Smooth muscle cell (in vitro differentiated cells): ENCODE data around the gene LITAF. TPM values are rescaled to one million over a fixed set of nuclear protein-coding genes. Genes with fewer than 3 reads are reported as not detected.
"Not testable (repeated sequence)": the region's sequence is repeated elsewhere in the genome, so short reads cannot be mapped to it uniquely, and the experiment has no call there.

ENCODE experiments used
- DNase-seq: peaks from one replicate; lab custom pipeline; 2025; ENCODE audit not compliant: unreplicated experiment; lab: John Stamatoyannopoulos, UW
- H2AFZ ChIP-seq: fragments of 200-600 bp; sonication (generic); 2 replicates; pipeline ENCODE4 v1.6.0; 2016; ENCODE audit warnings: antibody characterized with exemption, low read depth, mild to moderate bottlenecking
- H3F3A ChIP-seq: fragments of 200-600 bp; sonication (generic); 2 replicates; pipeline ENCODE4 v1.6.0; 2017; ENCODE audit warnings: antibody characterized with exemption, low read depth
- H3K27ac ChIP-seq: fragments of 200-600 bp; sonication (generic); 2 replicates; pipeline ENCODE4 v1.5.1; 2016; ENCODE audit warnings: low read depth, mild to moderate bottlenecking
- H3K27me3 ChIP-seq: fragments of 200-600 bp; sonication (generic); 2 replicates; pipeline ENCODE4 v1.6.1; 2016; ENCODE audit warnings: low read depth, mild to moderate bottlenecking
- H3K36me3 ChIP-seq: fragments of 200-600 bp; sonication (generic); 2 replicates; pipeline ENCODE4 v1.5.1; 2016; ENCODE audit warnings: low read depth
- H3K4me1 ChIP-seq: fragments of 200-600 bp; sonication (generic); 2 replicates; pipeline ENCODE4 v1.5.1; 2016; ENCODE audit warnings: low read depth
- H3K4me2 ChIP-seq: fragments of 200-600 bp; sonication (generic); 2 replicates; pipeline ENCODE4 v1.6.0; 2016; ENCODE audit warnings: mild to moderate bottlenecking
- H3K4me3 ChIP-seq: fragments of 200-600 bp; sonication (generic); 2 replicates; pipeline ENCODE4 v1.5.1; 2016; ENCODE audit warnings: mild to moderate bottlenecking
- H3K79me2 ChIP-seq: fragments of 200-600 bp; sonication (generic); 2 replicates; pipeline ENCODE4 v1.6.0; 2016; ENCODE audit warnings: low read depth, mild to moderate bottlenecking
- H3K9ac ChIP-seq: fragments of 200-600 bp; sonication (generic); 2 replicates; pipeline ENCODE4 v1.6.0; 2016; ENCODE audit warnings: low read depth
- H3K9me3 ChIP-seq: fragments of 200-600 bp; sonication (generic); replicated peaks from 2 replicates; pipeline ENCODE4 v1.5.1; 2016; ENCODE audit warnings: low read depth
- H4K20me1 ChIP-seq: fragments of 200-600 bp; sonication (generic); 2 replicates; pipeline ENCODE4 v1.6.0; 2016; ENCODE audit warnings: low read depth
- WGBS: methylation state at CpG from one replicate; pipeline ENCODE4 v1.1.7; 2016; ENCODE audit warnings: low lambda C conversion rate; 5-methylcytosine and 5-hydroxymethylcytosine counted together
- polyA plus RNA-seq: library from polyadenylated mRNA; unstranded; fragments of >200 nt; fragmentation: Nextera tagmentation; extraction: Ambion mirVana; gene quantifications from 2 replicates; pipeline ENCODE4 v1.2.1, GENCODE V29; 2016
- total RNA-seq: library from RNA; depleted of rRNA; stranded (reverse); fragments of >200 nt; gene quantifications from 2 replicates; pipeline ENCODE4 v1.2.3, GENCODE V29; 2014
- TF ChIP-seq, protein P1 (sequence below): fragments of 200-600 bp; sonication (generic); IDR thresholded peaks from 2 replicates; pipeline ENCODE4 v1.5.1; 2017; ENCODE audit warnings: borderline replicate concordance, mild to moderate bottlenecking, antibody characterized with exemption; ENCODE audit not compliant: insufficient read depth, poor library complexity, severe bottlenecking

The LITAF gene
- total and polyA plus RNA-seq, 2 experiments from 2014 or later = 40.4 to 72.6 TPM

DNA sequence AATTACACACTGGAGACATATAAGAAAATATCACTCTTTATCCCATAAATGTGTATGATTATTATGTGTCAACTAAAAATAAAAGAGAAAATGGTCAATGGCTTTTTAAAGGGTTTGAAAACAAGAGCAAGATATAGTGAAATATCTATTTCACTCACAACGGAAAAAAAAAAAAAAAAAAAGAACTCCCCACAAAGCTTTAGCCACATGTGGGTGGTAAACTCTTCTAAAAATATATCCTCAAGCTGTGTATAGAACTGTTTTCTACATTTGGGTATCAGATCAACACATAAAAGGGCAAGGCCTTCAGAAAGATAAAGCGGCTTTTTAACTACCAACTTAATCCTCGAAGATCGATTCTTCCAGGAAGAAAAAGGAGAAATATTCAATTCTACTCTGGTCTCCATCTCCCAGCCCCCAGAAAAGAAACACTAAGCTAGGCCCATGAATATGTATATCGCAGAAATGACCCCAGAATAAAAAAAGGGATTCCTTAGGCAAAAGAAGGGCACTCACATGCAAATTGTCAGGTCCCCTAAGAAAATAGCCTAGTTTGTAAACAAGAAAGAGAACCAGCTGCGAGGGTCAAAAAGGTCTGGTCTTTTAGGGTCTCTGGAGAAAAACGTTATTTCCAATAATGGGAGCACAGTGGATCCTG, 4.4 kb downstream of the LITAF start:
- no peaks in the 10 kb centered on the region for H3K27me3 ChIP-seq
- TF ChIP-seq, protein P1, sequence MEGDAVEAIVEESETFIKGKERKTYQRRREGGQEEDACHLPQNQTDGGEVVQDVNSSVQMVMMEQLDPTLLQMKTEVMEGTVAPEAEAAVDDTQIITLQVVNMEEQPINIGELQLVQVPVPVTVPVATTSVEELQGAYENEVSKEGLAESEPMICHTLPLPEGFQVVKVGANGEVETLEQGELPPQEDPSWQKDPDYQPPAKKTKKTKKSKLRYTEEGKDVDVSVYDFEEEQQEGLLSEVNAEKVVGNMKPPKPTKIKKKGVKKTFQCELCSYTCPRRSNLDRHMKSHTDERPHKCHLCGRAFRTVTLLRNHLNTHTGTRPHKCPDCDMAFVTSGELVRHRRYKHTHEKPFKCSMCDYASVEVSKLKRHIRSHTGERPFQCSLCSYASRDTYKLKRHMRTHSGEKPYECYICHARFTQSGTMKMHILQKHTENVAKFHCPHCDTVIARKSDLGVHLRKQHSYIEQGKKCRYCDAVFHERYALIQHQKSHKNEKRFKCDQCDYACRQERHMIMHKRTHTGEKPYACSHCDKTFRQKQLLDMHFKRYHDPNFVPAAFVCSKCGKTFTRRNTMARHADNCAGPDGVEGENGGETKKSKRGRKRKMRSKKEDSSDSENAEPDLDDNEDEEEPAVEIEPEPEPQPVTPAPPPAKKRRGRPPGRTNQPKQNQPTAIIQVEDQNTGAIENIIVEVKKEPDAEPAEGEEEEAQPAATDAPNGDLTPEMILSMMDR = no peak
- H3K9ac ChIP-seq = no peak overlapping the region
- 39% methylated on average over 7 of the region's 7 CpGs for whole genome bisulfite sequencing
- H2AFZ ChIP-seq = no peak overlapping the region
- peak overlapping the region; percentile 97 for H3K4me2 ChIP-seq
- H4K20me1 ChIP-seq = peaks cover 73% of the 10 kb centered on the region
- H3F3A ChIP-seq = peaks cover 20% of the 10 kb centered on the region
- no peaks in the 10 kb centered on the region for H3K9me3 ChIP-seq
- no peaks in the 10 kb centered on the region for H3K36me3 ChIP-seq
- H3K4me3 ChIP-seq = no peak overlapping the region
- peaks cover 35% of the 10 kb centered on the region for H3K4me1 ChIP-seq
- H3K27ac ChIP-seq = peak overlapping the region; percentile 21
- DNase-seq = no peak
- peaks cover 59% of the 10 kb centered on the region for H3K79me2 ChIP-seq

DNA sequence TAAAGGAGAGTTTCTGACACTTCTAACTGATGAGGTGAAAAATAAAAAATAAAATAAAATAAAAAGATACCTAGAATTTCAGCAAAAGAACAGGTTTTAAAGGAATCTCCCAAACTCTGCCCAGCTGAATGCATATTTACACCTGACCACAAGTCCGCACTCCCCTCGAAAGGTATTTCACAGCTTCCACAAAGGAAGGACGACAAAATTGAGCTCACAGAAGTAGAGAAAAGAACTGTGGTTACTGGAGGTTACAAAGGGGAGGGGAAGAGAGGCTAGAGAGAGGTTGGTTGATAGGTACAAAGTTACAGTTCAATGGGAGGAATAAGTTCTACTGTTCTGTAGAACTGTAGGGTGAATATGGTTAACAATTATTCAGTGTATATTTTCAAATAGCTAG, 5.0 kb downstream of the LITAF start:
- Histone ChIP-seq H4K20me1 (peaks cover 79% of the 10 kb centered on the region), H3K4me3 (no peak overlapping the region), H3K4me1 (peaks cover 35% of the 10 kb centered on the region), H3K27ac (no peak overlapping the region), H3K79me2 (peaks cover 63% of the 10 kb centered on the region), H3F3A (peaks cover 18% of the 10 kb centered on the region), H2AFZ (no peak overlapping the region), H3K4me2 (no peak overlapping the region), H3K27me3 (no peaks in the 10 kb centered on the region), H3K36me3 (no peaks in the 10 kb centered on the region), H3K9ac (no peak overlapping the region), H3K9me3 (no peaks in the 10 kb centered on the region)
- TF ChIP-seq, protein P1 = no peak
- no peak for DNase-seq
- 78% methylated on average over 3 of the region's 3 CpGs for WGBS

DNA sequence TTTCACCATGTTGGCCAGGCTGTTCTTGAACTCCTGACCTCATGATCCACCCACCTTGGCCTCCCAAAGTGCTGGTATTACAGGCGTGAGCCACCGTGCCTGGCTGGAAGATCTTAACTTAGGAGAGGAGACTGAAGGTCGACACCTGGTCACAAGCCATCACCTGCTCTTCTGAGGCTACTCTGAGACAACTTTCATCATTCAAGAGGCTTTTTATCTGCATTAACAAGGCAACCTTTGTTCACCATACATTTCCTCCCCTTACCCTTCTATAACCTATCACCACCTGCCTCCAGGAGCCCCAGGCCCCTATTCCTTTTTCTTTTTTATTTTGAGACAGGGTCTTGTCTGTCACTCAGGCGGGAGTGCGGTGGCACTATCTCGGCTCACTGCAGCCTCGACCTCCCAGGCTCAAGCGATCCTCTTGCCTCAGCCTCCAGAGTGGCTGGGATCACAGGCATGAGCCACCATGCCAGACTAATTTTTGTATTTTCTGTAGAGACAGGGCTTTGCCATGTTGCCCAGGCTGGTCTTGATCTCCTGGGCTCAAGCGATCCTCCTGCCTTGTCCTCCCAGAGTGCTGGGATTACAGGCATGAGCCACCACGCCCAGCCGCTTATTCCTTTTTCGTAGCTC, 6.2 kb downstream of the LITAF start:
- WGBS = 91% methylated on average over 12 of the region's 12 CpGs
- H4K20me1 ChIP-seq = peaks cover 90% of the 10 kb centered on the region
- no peaks in the 10 kb centered on the region for H3K27me3 ChIP-seq
- DNase-seq = no peak
- H3K36me3 ChIP-seq = no peaks in the 10 kb centered on the region
- H3K79me2 ChIP-seq = peaks cover 67% of the 10 kb centered on the region
- no peak overlapping the region for H3K4me2 ChIP-seq
- H3K4me1 ChIP-seq = peaks cover 32% of the 10 kb centered on the region
- TF ChIP-seq, protein P1 = no peak
- H3K9me3 ChIP-seq = no peaks in the 10 kb centered on the region
- no peak overlapping the region for H2AFZ ChIP-seq
- H3F3A ChIP-seq = peaks cover 12% of the 10 kb centered on the region
- H3K27ac ChIP-seq = no peak overlapping the region
- H3K4me3 ChIP-seq = no peak overlapping the region
- no peak overlapping the region for H3K9ac ChIP-seq

DNA sequence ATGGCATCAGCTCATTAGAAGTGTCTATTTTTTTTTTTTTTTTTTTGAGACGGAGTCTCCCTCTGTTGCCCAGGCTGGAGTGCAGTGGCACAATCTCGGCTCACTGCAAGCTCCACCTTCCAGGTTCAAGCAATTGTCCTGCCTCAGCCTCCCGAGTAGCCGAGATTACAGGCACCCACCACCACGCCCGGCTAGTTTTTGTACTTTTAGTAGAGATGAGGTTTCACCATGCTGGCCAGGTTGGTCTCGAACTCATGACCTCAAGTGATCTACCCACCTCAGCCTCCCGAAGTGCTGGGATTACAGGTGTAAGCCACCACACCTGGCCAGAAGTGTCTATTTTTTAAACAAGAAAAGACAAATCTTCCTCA, 9.4 kb downstream of the LITAF start:
- H3K4me1 ChIP-seq, H3K36me3 ChIP-seq, H3K4me3 ChIP-seq, H3K9ac ChIP-seq, H2AFZ ChIP-seq, H3K27me3 ChIP-seq, H3F3A ChIP-seq, H3K4me2 ChIP-seq, H3K27ac ChIP-seq, DNase-seq, H3K9me3 ChIP-seq: not testable (repeated sequence)
- peaks cover 93% of the 10 kb centered on the region for H4K20me1 ChIP-seq
- peaks cover 86% of the 10 kb centered on the region for H3K79me2 ChIP-seq
- WGBS = 96% methylated on average over 8 of the region's 8 CpGs
